Astrocyte of the spinal cord (primary cell): ENCODE results near the gene SCML1.
A peak's percentile ranks its signal among the peaks of the same experiment; 100 is the strongest.

Experiments used
- DNase-seq: peaks from one replicate; pipeline ENCODE4 v3.0.0; 2011; ENCODE audit warnings: low read depth, low spot score
- H3K4me3 ChIP-seq: 2 replicates; pipeline ENCODE4 v1.5.1; 2011; ENCODE audit warnings: low read depth, mild to moderate bottlenecking, low read length, moderate library complexity
- in situ Hi-C: cut with HindIII; loops from 2 replicates; pipeline ENCODE4 v1.10.0; 2017; ENCODE audit warnings: low sequenced_read_pairs
- TF ChIP-seq, protein P1 (sequence below): IDR thresholded peaks from 2 replicates; pipeline ENCODE4 v1.5.1; 2012; ENCODE audit warnings: low read depth, mild to moderate bottlenecking, low read length, inconsistent platforms

SCML1 gene

GRCh38 chrX:17719711-17720110, 17.6 kb upstream of the SCML1 start:
- DNase-seq = no peak
- in situ Hi-C loops = no loop called here
- H3K4me3 ChIP-seq = no peak overlapping the region
- TF ChIP-seq, protein P1, sequence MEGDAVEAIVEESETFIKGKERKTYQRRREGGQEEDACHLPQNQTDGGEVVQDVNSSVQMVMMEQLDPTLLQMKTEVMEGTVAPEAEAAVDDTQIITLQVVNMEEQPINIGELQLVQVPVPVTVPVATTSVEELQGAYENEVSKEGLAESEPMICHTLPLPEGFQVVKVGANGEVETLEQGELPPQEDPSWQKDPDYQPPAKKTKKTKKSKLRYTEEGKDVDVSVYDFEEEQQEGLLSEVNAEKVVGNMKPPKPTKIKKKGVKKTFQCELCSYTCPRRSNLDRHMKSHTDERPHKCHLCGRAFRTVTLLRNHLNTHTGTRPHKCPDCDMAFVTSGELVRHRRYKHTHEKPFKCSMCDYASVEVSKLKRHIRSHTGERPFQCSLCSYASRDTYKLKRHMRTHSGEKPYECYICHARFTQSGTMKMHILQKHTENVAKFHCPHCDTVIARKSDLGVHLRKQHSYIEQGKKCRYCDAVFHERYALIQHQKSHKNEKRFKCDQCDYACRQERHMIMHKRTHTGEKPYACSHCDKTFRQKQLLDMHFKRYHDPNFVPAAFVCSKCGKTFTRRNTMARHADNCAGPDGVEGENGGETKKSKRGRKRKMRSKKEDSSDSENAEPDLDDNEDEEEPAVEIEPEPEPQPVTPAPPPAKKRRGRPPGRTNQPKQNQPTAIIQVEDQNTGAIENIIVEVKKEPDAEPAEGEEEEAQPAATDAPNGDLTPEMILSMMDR = no peak

DNA sequence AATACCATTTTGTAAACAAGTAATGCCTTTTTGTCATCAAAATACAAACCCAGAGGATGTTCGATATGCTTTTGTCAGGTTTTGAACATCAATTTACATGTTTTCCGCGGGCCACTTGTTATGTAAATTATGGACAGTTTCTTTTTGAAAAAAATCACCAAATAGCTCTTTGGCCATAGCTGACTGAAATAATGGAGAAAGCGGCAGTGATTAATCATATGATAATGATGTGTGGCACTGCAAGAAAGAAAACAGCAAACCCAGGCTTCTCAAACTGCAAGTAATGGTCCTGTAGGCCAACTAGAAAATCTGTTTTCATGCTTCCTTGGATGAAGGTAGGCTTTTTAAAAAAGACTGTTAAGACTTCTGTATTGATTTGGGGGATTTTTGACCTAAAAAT, 15.6 kb upstream of the SCML1 start:
- DNase-seq = no peak
- TF ChIP-seq, protein P1 = no peak
- no peak overlapping the region for H3K4me3 ChIP-seq
- in situ Hi-C loops = no loop called here

DNA sequence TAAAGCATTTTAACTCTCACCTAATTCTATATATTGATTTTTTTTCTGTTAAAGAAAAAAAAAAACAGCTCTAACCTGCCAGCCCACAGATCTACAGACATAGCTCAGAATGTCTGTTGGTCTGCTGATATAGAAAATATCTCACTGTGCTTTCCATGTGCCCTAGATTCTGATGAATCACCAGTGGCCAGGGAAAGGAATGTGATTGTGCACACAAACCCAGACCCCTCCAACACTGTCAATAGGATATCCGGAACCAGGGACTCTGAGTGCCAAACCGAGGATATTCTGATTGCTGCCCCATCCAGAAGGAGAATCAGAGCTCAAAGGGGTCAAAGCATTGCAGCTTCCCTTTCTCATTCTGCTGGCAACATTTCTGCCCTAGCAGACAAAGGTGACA, 12.1 kb upstream of the SCML1 start:
- TF ChIP-seq, protein P1 = no peak
- H3K4me3 ChIP-seq = no peak overlapping the region
- no peak for DNase-seq
- in situ Hi-C loops = no loop called here

DNA sequence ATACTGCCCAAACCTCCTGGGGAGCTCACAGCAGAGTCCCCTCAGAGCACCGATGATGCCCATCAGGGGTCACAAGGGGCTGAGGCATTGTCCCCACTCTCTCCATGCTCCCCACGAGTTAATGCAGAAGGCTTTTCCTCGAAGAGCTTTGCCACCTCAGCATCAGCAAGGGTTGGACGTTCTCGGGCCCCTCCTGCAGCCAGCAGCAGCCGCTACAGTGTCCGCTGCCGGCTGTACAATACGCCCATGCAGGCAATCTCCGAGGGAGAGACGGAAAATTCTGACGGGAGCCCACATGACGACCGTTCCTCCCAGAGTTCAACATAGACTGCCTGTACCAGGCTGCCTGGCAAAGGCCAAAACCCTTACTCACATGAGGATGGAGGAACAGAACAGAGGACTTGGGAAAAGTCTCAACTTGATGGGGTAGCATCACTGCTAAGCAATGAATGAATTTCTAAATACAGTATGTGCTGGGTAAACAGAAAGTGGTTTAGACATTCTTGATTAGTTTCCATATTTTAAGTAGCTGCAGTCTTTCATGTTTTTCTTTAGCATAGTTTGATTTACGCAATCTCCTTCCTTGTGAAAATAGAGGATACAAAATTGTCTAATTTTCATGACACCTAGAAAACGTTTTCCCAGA, 5.0 kb upstream of the SCML1 start:
- no peak overlapping the region for H3K4me3 ChIP-seq
- no peak for DNase-seq
- TF ChIP-seq, protein P1 = no peak
- in situ Hi-C loops = no loop called here

GRCh38 chrX:17735406-17735805, 1.9 kb upstream of the SCML1 start:
- in situ Hi-C loops = no loop called here
- no peak overlapping the region for H3K4me3 ChIP-seq
- TF ChIP-seq, protein P1 = no peak
- DNase-seq = no peak

DNA sequence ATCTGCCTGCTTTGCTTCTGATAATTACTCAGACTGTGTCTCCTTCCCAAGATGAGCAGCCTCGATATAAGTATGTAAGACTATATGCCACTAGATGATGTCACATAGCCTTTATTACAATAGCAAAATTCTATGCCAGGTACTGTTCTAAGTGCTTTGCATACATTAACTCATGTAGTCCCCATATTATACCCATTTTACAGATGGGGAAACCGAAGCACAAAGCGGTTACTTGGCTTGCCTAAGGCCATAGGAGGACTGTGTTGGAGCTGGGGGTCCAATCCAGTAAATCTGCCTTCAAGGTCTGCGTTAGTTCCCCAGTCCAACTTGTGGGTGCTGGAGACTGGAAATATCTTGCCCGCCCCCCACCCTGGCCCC, 826 bp upstream of the SCML1 start:
- peak overlapping the region; percentile 43 for H3K4me3 ChIP-seq
- in situ Hi-C loops = no loop called here
- TF ChIP-seq, protein P1 = no peak
- no peak for DNase-seq

- H3K4me3 ChIP-seq = peak overlapping the region; percentile 56
- in situ Hi-C loops = no loop called here
- no peak for DNase-seq
- TF ChIP-seq, protein P1 = no peak
These were observed 355 bp downstream of the SCML1 start for GRCh38 chrX:17737710-17737985.
